Measurements from ENCODE around the gene MAGEA3.

GRCh38 chrX:152652060-152652459 is 46.5 kb upstream of the MAGEA3 start:
- TF ChIP-seq EZH2 (IDR thresholded peaks at IDR 0.05; ENCODE audit: borderline replicate concordance, insufficient read depth, low read depth, low read length, poor library complexity, severe bottlenecking) (no peak), CTCF (IDR thresholded peaks at IDR 0.05) (no peak)

Measured in B cell (primary cell).